B cell (primary cell): ENCODE data around the gene SEC24A. TPM values are rescaled to one million over a fixed set of nuclear protein-coding genes. Genes with fewer than 3 reads are reported as not detected.
"Not testable (repeated sequence)": the region's sequence is repeated elsewhere in the genome, so short reads cannot be mapped to it uniquely, and the experiment has no call there.

Experiments used
- ATAC-seq: fragments of 200-7000 bp; cut with Tn5 transposase; one replicate; pipeline ENCODE4 v1.10.0; 2021; ENCODE audit warnings: low read depth, mild to moderate bottlenecking, moderate number of reproducible peaks, moderate library complexity
- CTCF ChIA-PET: fragments of 350-600 bp; sonication (Branson Sonifier 250); formaldehyde crosslinking; loops from one replicate; lab custom pipeline; 2021; ENCODE audit warnings: antibody characterized with exemption, inconsistent platforms; lab: Charles Lee
- POLR2A ChIA-PET: fragments of 350-600 bp; sonication (Branson Sonifier 250); formaldehyde crosslinking; loops from one replicate; lab custom pipeline; 2021; ENCODE audit warnings: antibody characterized with exemption; lab: Charles Lee
- DNase-seq: peaks from one replicate; pipeline ENCODE4 v3.0.0; 2013
- H2AFZ ChIP-seq: 2 replicates; pipeline ENCODE4 v1.6.1; 2012; ENCODE audit warnings: mild to moderate bottlenecking, low read depth, low read length; ENCODE audit not compliant: insufficient read depth, poor library complexity, severe bottlenecking
- H3K27ac ChIP-seq, 2 donors: 1 replicate in 1 of 2; 2 replicates in 1 of 2; pipeline ENCODE4 v1.5.1; 2012 to 2013; ENCODE audit warnings: low read length in 2 of 2, mild to moderate bottlenecking in 2 of 2, moderate library complexity in 1 of 2
- H3K27me3 ChIP-seq, 4 experiments: fragments of 200-600 bp in 1 of 4; sonication (generic) in 1 of 4; replicated peaks in 1 of 4; 1 replicate in 2 of 4; 2 replicates in 2 of 4; pipeline versions ENCODE4 v1.6.1 to v1.7.0; 2013 to 2016; ENCODE audit warnings: low read length in 3 of 4, mild to moderate bottlenecking in 2 of 4, mixed read lengths in 1 of 4, moderate library complexity in 1 of 4; ENCODE audit not compliant: insufficient read depth in 4 of 4, control insufficient read depth in 3 of 4; ENCODE audit errors: control extremely low read depth in 1 of 4
- H3K36me3 ChIP-seq, 2 experiments: replicated peaks in 1 of 2; 1 replicate in 1 of 2; 2 replicates in 1 of 2; pipeline versions ENCODE4 v1.6.1 to v1.7.1; 2013; ENCODE audit warnings: low read length in 1 of 2; ENCODE audit not compliant: insufficient read depth in 2 of 2, control insufficient read depth in 1 of 2; ENCODE audit errors: control extremely low read depth in 1 of 2, extremely low read depth in 1 of 2
- H3K4me1 ChIP-seq, 2 donors: fragments of 200-600 bp in 1 of 2; sonication (generic) in 1 of 2; 1 replicate in 1 of 2; 2 replicates in 1 of 2; pipeline versions ENCODE4 v1.5.1 to v1.6.1; 2013 to 2017; ENCODE audit warnings: low read length in 2 of 2; ENCODE audit not compliant: control insufficient read depth in 2 of 2, insufficient read depth in 2 of 2
- H3K4me2 ChIP-seq: replicated peaks from 2 replicates; pipeline ENCODE3; 2012; ENCODE audit warnings: mild to moderate bottlenecking, low read depth, low read length; ENCODE audit not compliant: poor library complexity, severe bottlenecking
- H3K4me3 ChIP-seq, 5 experiments: fragments of 200-600 bp in 1 of 5; sonication (generic) in 1 of 5; 1 replicate in 3 of 5; 2 replicates in 2 of 5; pipeline versions ENCODE4 v1.5.1 to v1.7.0; 2011 to 2016; ENCODE audit warnings: low read length in 4 of 5, mild to moderate bottlenecking in 4 of 5, low read depth in 2 of 5, control low read depth in 1 of 5, moderate library complexity in 1 of 5; ENCODE audit not compliant: insufficient read depth in 1 of 5; ENCODE audit errors: control extremely low read depth in 1 of 5, extremely low read depth in 1 of 5
- H3K79me2 ChIP-seq: fragments of 200-600 bp; sonication (generic); one replicate; pipeline ENCODE4 v1.6.0; 2016; ENCODE audit warnings: low read length; ENCODE audit not compliant: control insufficient read depth, insufficient read depth
- H3K9ac ChIP-seq: fragments of 200-600 bp; sonication (generic); 2 replicates; pipeline ENCODE4 v1.6.1; 2017; ENCODE audit warnings: mild to moderate bottlenecking, low read length, moderate library complexity
- H3K9me3 ChIP-seq, 3 donors: one replicate each; pipeline versions ENCODE4 v1.6.1 to v1.7.1; 2013; ENCODE audit warnings: low read length in 2 of 3; ENCODE audit not compliant: control insufficient read depth in 2 of 3, insufficient read depth in 1 of 3; ENCODE audit errors: control extremely low read depth in 1 of 3
- H4K20me1 ChIP-seq: 2 replicates; pipeline ENCODE4 v1.6.0; 2012; ENCODE audit warnings: mild to moderate bottlenecking, low read length; ENCODE audit not compliant: insufficient read depth, control insufficient read depth, poor library complexity, severe bottlenecking
- H3K27ac Mint-ChIP-seq: one replicate; pipeline ENCODE4 v1.8.0; 2021; ENCODE audit warnings: mixed read lengths
- H3K27me3 Mint-ChIP-seq: one replicate; pipeline ENCODE4 v1.8.0; 2021; ENCODE audit warnings: mixed read lengths
- H3K4me1 Mint-ChIP-seq: one replicate; pipeline ENCODE4 v1.8.0; 2021; ENCODE audit warnings: mixed read lengths
- H3K4me3 Mint-ChIP-seq: one replicate; pipeline ENCODE4 v1.8.0; 2021; ENCODE audit warnings: mixed read lengths
- H3K9me3 Mint-ChIP-seq: one replicate; pipeline ENCODE4 v1.8.0; 2022; ENCODE audit warnings: mixed read lengths; ENCODE audit not compliant: insufficient read depth
- CTCF ChIP-seq: fragments of 200-600 bp; IDR thresholded peaks from one replicate; pipeline ENCODE4 v1.8.0; 2022; ENCODE audit warnings: antibody characterized with exemption, mild to moderate bottlenecking
- EZH2 ChIP-seq: IDR thresholded peaks from 2 replicates; pipeline ENCODE4 v1.6.1; 2012; ENCODE audit warnings: borderline replicate concordance, low read depth, mild to moderate bottlenecking, moderate library complexity, low read length; ENCODE audit not compliant: insufficient read depth, poor library complexity, severe bottlenecking
- WGBS: methylation state at CpG from one replicate; pipeline ENCODE4 v1.1.5; 2013; ENCODE audit warnings: missing lambda C conversion rate; ENCODE audit not compliant: insufficient coverage; 5-methylcytosine and 5-hydroxymethylcytosine counted together
- intact Hi-C: fragments of 100-400 bp; cut with micrococcal nuclease; formaldehyde crosslinking; loops from one replicate; pipeline ENCODE4 v1.10.0; 2022
- polyA plus RNA-seq: library from polyadenylated mRNA; depleted of rRNA; stranded (reverse); fragments of >200 nt; gene quantifications from 2 replicates; pipeline ENCODE4 v1.2.3, GENCODE V29; 2012
- total RNA-seq, 2 donors: library from RNA; stranded (reverse); fragments of 120-200 nt in 1 of 2; gene quantifications; 1 replicate in 1 of 2; 2 replicates in 1 of 2; pipeline versions ENCODE4 v1.2.3 to v1.2.4, GENCODE V29; 2013 to 2022

SEC24A gene
- total and polyA plus RNA-seq, 2 donors (not counting 1 experiment from before 2014, with no cell fraction given), result 6.9 to 13.0 TPM

GRCh38 chr5:134662971-134663370, 14.4 kb downstream of the SEC24A start:
- no peak overlapping the region for H3K27ac ChIP-seq
- no peak overlapping the region for H3K9ac ChIP-seq
- no peak overlapping the region for H3K4me2 ChIP-seq
- Mint-ChIP-seq H3K9me3 (no peaks in the 10 kb centered on the region), H3K4me3 (no peak overlapping the region), H3K27me3 (no peaks in the 10 kb centered on the region), H3K27ac (no peak overlapping the region), H3K4me1 (peaks cover 4% of the 10 kb centered on the region)
- H3K27me3 ChIP-seq, result no peaks in the 10 kb centered on the region
- H4K20me1 ChIP-seq, result peaks cover 11% of the 10 kb centered on the region
- WGBS, result 92% methylated on average over 2 of the region's 4 CpGs
- peaks cover 0 to 32% of the 10 kb centered on the region in 2 experiments for H3K36me3 ChIP-seq
- no peak for DNase-seq
- no peak overlapping the region for H2AFZ ChIP-seq
- ChIA-PET POLR2A (no interaction called here), CTCF (interaction anchor here (0.9 to 1.1 kb wide), 2 partner anchors 12 to 29 kb away, joined by 3 to 4 read pairs; no protein-coding TSS in a partner anchor)
- no peak for TF ChIP-seq CTCF
- no peak for TF ChIP-seq EZH2
- no peak for ATAC-seq
- H3K4me3 ChIP-seq, result no peak overlapping the region
- intact Hi-C loops, result no loop called here
- H3K79me2 ChIP-seq, result peaks cover 78% of the 10 kb centered on the region
- H3K9me3 ChIP-seq, result no peaks in the 10 kb centered on the region
- no peaks in the 10 kb centered on the region for H3K4me1 ChIP-seq

- Histone ChIP-seq H3K36me3 (peaks cover 0 to 32% of the 10 kb centered on the region in 2 experiments), H3K27ac (no peak overlapping the region), H3K4me2 (no peak overlapping the region), H3K4me1 (no peaks in the 10 kb centered on the region), H3K27me3 (no peaks in the 10 kb centered on the region), H3K79me2 (peaks cover 65% of the 10 kb centered on the region), H3K9ac (no peak overlapping the region), H3K4me3 (no peak overlapping the region), H2AFZ (no peak overlapping the region), H4K20me1 (peaks cover 11% of the 10 kb centered on the region), H3K9me3 (no peaks in the 10 kb centered on the region)
- ATAC-seq (no peak), DNase-seq (no peak)
- no peak for TF ChIP-seq CTCF
- no peak for TF ChIP-seq EZH2
- Mint-ChIP-seq H3K4me3 (no peak overlapping the region), H3K4me1 (peaks cover 4% of the 10 kb centered on the region), H3K27ac (no peak overlapping the region), H3K27me3 (no peaks in the 10 kb centered on the region), H3K9me3 (no peaks in the 10 kb centered on the region)
- POLR2A ChIA-PET, result interaction anchor here (0.6 kb wide), 1 partner anchor 140 kb away, joined by 9 read pairs; no protein-coding TSS in a partner anchor
- WGBS, result 100% methylated on average over 1 of the region's 3 CpGs
- intact Hi-C loops, result no loop called here
- CTCF ChIA-PET, result interaction anchor here (0.7 kb wide), 1 partner anchor 19 kb away, joined by 4 read pairs; no protein-coding TSS in a partner anchor
These were observed 15.9 kb downstream of the SEC24A start for GRCh38 chr5:134664448-134664847.

GRCh38 chr5:134673546-134673945, 25.0 kb downstream of the SEC24A start:
- H3K4me2 ChIP-seq, H3K4me1 ChIP-seq, ATAC-seq, H3K27ac ChIP-seq, H3K27me3 Mint-ChIP-seq, CTCF ChIA-PET, intact Hi-C loops, H4K20me1 ChIP-seq, H3K79me2 ChIP-seq, H3K4me3 ChIP-seq, H3K9ac ChIP-seq, H3K4me1 Mint-ChIP-seq, POLR2A ChIA-PET, DNase-seq, H3K9me3 ChIP-seq, H3K4me3 Mint-ChIP-seq, H3K27me3 ChIP-seq, H3K9me3 Mint-ChIP-seq, H3K27ac Mint-ChIP-seq, H2AFZ ChIP-seq: not testable (repeated sequence)
- WGBS, result no CpG with 5 or more reads among the region's 4 CpGs
- H3K36me3 ChIP-seq, result peaks cover 0 to 53% of the 10 kb centered on the region in 2 experiments
